GM19468 (cell line): Measurements from ENCODE around the gene CCDC185.

Experiments
- ATAC-seq: cut with Tn5 transposase; IDR thresholded peaks from one replicate; pipeline ENCODE4 v1.9.1; 2021; ENCODE audit warnings: mild to moderate bottlenecking, moderate library complexity, moderate number of reproducible peaks; ENCODE audit not compliant: unreplicated experiment; ENCODE audit errors: extremely low read depth

The CCDC185 gene

DNA sequence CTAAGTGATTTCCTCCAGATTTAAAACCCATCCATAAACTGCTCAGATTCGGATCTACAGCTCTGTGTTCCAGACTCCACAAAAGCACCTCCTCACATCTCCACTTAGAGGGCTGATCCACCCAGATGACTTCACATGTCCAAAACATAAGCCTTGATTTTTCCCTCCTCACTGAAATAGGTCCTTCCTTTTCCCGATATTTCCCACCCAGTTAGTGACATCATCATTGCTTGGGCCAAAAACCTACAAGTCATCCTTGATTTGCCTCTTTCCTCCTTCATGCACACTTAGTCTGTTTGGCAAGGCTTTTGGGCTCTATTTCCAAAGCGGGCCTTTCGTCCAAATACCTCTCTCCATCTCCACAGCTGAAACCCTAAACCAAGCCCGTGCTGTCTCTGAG, 32.3 kb downstream of the CCDC185 start:
- ATAC-seq, result no peak

DNA sequence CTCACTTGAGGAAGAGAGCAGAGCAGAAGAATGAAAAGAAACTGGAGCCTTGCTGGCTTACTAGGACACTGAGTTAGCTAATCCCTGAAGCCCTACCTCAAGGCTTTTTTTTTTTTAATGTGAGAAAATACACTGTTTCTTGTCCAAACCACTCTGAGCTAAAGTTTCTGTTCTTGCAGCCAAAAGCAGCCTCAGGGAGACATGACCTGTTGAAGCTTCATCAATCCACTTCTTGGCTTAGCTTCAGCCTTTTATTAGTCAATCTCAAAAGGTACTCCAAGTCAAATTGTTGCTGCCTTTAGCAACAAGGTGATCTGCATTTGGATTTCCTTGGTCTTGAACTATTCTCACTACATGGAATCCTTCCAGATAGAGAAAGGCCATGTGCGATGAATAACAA, 33.7 kb downstream of the CCDC185 start:
- ATAC-seq, result no peak

DNA sequence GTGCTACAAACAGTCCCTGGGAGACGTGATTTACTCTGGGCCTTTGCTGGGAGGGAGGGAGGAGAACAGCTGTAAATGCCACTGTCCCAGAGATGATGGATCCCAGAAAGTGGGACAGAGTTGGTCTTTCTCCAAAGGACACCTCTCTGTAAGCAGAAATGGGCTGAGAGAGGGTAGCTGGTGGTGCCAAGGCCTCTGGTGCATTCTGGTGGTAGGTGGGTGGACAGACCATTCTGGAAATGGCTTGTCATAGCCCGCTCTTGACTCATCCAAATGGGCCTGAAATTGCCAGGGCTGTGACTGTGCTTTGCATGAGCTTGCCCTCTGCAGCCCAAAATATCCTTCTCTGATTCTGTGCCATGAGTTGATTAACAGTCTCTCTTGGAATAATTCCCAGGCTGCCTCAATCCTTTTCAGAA, 36.1 kb downstream of the CCDC185 start:
- no peak for ATAC-seq

DNA sequence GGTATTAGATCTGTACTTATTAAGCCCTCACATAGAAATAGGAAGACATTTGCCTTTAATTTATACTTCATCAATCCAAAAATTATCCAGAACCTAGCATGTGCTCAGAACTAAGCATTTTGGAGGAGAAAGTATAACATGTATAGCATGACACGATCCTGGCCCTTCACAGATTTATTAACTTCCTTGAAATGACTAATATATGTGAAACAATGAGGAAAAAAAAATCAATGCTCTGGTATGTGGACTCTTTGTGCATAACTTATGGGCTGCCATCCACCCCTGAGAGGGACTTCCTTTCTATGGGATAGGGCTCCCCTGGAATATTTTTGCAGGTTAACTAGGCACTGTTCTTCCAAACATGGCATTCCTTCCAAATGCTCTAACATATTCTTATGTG, 36.6 kb downstream of the CCDC185 start:
- ATAC-seq, result no peak

DNA sequence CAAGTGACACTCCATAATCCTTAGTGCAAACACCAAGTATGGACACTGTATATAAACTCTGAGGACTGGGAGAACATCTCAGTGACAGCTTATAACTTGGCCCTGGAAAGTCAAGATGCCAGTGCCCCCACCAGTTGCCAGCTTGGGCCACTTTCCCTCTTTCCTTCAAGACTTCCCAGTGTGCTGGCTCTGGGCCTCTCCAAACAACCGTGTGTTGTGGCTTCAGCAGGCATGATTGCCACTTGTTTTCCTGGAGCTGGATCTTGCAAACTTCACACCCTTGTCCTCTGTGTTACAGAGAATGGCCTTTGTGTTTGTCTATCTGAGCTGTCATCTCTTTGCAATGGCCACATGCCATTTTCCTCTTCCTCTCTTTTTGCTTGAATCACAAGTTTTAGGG, 37.0 kb downstream of the CCDC185 start:
- ATAC-seq, result no peak

DNA sequence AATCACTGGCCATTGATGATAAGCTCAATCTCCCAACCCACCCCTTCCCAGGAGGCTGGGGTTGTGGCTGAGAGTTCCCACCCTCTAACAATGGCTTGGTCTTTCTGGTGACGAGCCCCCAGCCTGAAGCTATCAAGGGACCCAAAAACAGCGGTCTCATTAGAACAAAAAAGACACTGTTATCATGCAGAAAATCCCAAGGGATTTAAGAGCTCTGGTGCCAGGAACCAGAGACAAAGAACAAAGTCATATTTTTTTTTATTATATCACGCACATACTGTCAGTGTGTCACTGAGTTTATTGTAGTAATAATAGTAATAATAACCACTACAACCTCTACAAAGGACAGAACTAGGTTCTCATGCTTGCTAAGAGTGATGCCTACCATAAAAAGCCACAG, 43.9 kb downstream of the CCDC185 start:
- no peak for ATAC-seq

DNA sequence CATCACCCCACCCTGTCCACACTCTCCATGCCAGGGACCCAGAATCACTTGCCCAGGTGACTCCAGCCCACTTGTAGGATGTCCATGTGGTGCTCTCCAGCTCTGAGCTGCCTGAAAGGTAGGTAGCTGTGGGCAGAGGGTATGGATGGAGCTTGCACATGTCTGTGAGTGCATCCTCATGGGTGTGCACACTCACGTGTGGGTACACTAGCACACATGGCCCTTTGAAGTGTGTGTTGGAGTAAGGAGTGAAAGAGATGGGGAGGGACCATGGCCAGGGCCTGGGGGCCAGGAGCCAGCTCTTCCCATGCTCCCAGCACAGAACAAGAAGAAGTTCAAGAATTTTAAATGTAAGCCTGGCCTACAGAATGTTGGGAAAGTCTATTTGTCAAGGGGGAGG, 50.2 kb downstream of the CCDC185 start:
- ATAC-seq, result no peak

DNA sequence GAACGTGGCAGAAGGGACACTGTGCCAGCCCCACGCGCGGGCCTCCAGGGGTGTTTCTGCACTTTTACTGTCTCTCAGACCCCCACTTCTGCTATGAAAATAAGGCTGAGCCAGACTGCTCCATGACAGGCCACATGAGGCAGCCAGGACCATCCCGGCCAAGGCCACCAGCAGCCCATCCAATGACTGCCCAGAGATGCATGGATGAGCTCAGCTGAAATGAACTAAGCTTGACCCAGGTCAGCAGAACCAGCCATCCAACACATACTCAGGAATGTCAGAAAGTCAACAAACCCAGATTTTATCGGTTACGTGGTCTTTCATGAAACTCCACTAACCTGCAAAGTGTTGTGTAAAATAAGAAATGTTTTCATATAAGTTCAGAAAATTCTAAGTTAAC, 51.2 kb downstream of the CCDC185 start:
- ATAC-seq, result no peak
